ENCODE data around the gene ECHDC3.

DNA sequence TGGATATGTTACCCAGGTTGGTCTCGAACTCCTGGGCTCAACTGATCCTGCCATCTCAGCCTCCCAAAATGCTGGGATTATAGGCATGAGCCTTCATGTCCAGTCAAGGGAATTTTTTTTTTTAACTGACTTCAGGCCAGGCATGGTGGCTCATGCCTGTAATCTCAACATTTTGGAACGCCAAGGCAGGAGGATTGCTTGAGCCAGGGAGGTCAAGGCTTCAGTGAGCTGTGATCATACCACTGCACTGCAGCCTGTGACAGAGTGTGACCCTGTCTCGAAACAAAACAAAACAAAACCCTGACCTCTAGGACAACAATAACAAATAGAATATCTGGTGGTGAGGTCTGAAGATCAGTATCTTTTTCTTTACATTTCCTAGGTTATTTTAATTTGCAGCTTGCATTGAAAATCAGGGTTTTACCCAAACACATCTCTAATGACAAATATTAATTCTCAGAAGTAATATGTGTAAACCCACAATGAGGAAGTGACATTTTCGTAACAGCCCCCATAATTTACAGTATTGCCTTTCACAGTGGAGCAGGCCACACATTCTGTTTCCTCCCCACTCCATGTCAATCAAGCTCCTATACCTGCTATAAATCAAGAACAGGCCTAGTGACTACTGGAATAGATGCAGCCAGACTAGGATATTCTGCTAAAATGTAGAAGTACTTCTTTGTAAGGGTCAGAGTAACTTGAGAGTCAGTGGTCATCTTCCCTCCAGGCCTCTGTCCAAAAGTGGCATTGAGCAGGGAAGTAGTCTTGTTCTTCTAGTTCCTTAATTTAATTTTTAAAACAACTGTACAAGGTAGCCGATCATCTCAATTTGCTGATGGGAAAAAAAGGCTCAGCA lies 43.3 kb upstream of the ECHDC3 start:
- TF ChIP-seq, protein P1, sequence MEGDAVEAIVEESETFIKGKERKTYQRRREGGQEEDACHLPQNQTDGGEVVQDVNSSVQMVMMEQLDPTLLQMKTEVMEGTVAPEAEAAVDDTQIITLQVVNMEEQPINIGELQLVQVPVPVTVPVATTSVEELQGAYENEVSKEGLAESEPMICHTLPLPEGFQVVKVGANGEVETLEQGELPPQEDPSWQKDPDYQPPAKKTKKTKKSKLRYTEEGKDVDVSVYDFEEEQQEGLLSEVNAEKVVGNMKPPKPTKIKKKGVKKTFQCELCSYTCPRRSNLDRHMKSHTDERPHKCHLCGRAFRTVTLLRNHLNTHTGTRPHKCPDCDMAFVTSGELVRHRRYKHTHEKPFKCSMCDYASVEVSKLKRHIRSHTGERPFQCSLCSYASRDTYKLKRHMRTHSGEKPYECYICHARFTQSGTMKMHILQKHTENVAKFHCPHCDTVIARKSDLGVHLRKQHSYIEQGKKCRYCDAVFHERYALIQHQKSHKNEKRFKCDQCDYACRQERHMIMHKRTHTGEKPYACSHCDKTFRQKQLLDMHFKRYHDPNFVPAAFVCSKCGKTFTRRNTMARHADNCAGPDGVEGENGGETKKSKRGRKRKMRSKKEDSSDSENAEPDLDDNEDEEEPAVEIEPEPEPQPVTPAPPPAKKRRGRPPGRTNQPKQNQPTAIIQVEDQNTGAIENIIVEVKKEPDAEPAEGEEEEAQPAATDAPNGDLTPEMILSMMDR (IDR thresholded peaks at IDR 0.05): no peak
- TF ChIP-seq POLR2A (IDR thresholded peaks at IDR 0.05): no peak
